Gastroesophageal sphincter (tissue), 4 donors: ENCODE data around the gene KCNN2. TPM values are rescaled to one million over a fixed set of nuclear protein-coding genes. Genes with fewer than 3 reads are reported as not detected.

ENCODE experiments used
- ATAC-seq: fragments of 150-250 bp; one replicate; pipeline ENCODE4 v1.9.1; 2016; ENCODE audit warnings: mild to moderate bottlenecking, moderate library complexity
- H3K27ac ChIP-seq, 4 donors: fragments of 200-600 bp; sonication (generic) in 3 of 4; 1 replicate in 3 of 4; 2 replicates in 1 of 4; pipeline ENCODE4 v1.5.1; 2016 to 2019
- H3K27me3 ChIP-seq: fragments of 200-600 bp; sonication (generic); one replicate; pipeline ENCODE4 v1.5.1; 2019
- H3K36me3 ChIP-seq, 2 donors: fragments of 200-600 bp; sonication (generic); one replicate each; pipeline ENCODE4 v1.5.1; 2019; ENCODE audit warnings: control low read depth in 1 of 2
- H3K4me1 ChIP-seq, 3 donors: fragments of 200-600 bp; sonication (generic); 1 replicate in 2 of 3; 2 replicates in 1 of 3; pipeline ENCODE4 v1.5.1; 2016 to 2019; ENCODE audit warnings: control low read depth in 2 of 3
- H3K4me3 ChIP-seq, 2 donors: fragments of 200-600 bp; sonication (generic); one replicate each; pipeline ENCODE4 v1.5.1; 2019; ENCODE audit warnings: mild to moderate bottlenecking in 1 of 2, moderate library complexity in 1 of 2
- H3K9me3 ChIP-seq, 3 donors: fragments of 200-600 bp; sonication (generic); one replicate each; pipeline ENCODE4 v1.5.1; 2017 to 2019; ENCODE audit warnings: control low read depth in 2 of 3
- EP300 ChIP-seq: sonication (generic); formaldehyde crosslinking; IDR thresholded peaks from one replicate; pipeline ENCODE4 v1.6.1; 2017; ENCODE audit warnings: antibody characterized with exemption, mild to moderate bottlenecking
- POLR2A ChIP-seq, 2 donors: fragments of 450-650 bp; IDR thresholded peaks; one replicate each; pipeline ENCODE4 v1.6.1; 2017; ENCODE audit warnings: antibody characterized with exemption in 2 of 2, mild to moderate bottlenecking in 2 of 2, moderate library complexity in 1 of 2
- POLR2AphosphoS5 ChIP-seq: sonication (generic); formaldehyde crosslinking; IDR thresholded peaks from one replicate; pipeline ENCODE4 v1.6.1; 2017; ENCODE audit warnings: antibody characterized with exemption
- WGBS, 2 donors: methylation state at CpG; one replicate each; pipeline ENCODE4 v1.1.5; 2018; ENCODE audit warnings: low coverage in 1 of 2; 5-methylcytosine and 5-hydroxymethylcytosine counted together
- total RNA-seq, 4 donors: library from RNA; depleted of rRNA; stranded (reverse); fragments of >200 nt; gene quantifications; one replicate each; pipeline ENCODE4 v1.1.0, GENCODE V29; 2016
- TF ChIP-seq, protein P1 (sequence below), 4 experiments: fragments of 200-600 bp in 2 of 4; fragments of 450-650 bp in 2 of 4; sonication (generic) in 1 of 4; IDR thresholded peaks; one replicate each; pipeline ENCODE4 v1.5.1; 2017 to 2019; ENCODE audit warnings: antibody characterized with exemption in 4 of 4, mild to moderate bottlenecking in 2 of 4, moderate library complexity in 2 of 4

Gene KCNN2
- total RNA-seq, 4 donors from 2014 or later: 2.8 to 7.8 (median 3.5) TPM

DNA sequence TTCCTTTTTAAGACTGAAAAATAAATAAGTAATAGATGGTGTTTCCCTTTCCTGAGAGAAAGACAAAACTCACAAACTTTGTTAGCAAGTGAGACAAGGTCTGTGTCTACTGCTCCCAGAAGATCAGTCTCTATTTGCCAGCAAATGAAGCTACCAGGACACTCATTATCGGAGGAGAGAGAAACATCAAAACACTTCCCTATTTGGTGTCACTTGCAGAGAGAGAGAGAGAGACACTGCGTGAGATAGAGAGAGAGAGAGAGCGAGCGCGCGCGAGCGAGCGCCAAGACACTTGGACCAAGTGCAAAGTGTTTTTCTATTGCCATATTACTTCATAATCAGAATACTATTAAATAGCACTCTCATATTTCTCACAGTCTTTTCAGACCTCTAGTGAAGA, 142.7 kb downstream of the KCNN2 start:
- TF ChIP-seq POLR2A (IDR thresholded peaks at IDR 0.05) (no peak), EP300 (no peak), POLR2AphosphoS5 (no peak)
- TF ChIP-seq, protein P1, sequence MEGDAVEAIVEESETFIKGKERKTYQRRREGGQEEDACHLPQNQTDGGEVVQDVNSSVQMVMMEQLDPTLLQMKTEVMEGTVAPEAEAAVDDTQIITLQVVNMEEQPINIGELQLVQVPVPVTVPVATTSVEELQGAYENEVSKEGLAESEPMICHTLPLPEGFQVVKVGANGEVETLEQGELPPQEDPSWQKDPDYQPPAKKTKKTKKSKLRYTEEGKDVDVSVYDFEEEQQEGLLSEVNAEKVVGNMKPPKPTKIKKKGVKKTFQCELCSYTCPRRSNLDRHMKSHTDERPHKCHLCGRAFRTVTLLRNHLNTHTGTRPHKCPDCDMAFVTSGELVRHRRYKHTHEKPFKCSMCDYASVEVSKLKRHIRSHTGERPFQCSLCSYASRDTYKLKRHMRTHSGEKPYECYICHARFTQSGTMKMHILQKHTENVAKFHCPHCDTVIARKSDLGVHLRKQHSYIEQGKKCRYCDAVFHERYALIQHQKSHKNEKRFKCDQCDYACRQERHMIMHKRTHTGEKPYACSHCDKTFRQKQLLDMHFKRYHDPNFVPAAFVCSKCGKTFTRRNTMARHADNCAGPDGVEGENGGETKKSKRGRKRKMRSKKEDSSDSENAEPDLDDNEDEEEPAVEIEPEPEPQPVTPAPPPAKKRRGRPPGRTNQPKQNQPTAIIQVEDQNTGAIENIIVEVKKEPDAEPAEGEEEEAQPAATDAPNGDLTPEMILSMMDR (IDR thresholded peaks at IDR 0.05): no peak
- H3K4me1 ChIP-seq: no peaks in the 10 kb centered on the region
- WGBS, 2 donors: 63 to 65% methylated on average over 9 of the region's 9 CpGs
- H3K27ac ChIP-seq: no peak overlapping the region
- H3K9me3 ChIP-seq: no peaks in the 10 kb centered on the region
- ATAC-seq: no peak
- H3K36me3 ChIP-seq: no peaks in the 10 kb centered on the region
- H3K4me3 ChIP-seq: no peak overlapping the region
- no peaks in the 10 kb centered on the region for H3K27me3 ChIP-seq

- TF ChIP-seq POLR2AphosphoS5 (no peak), POLR2A (IDR thresholded peaks at IDR 0.05) (no peak), EP300 (no peak)
- TF ChIP-seq, protein P1 (IDR thresholded peaks at IDR 0.05): no peak
Observed at GRCh38 chr5:114524221-114524620, 162.4 kb downstream of the KCNN2 start.

GRCh38 chr5:114544561-114544960, 182.7 kb downstream of the KCNN2 start:
- no peak overlapping the region for H3K27ac ChIP-seq
- TF ChIP-seq POLR2AphosphoS5 (no peak), EP300 (no peak), POLR2A (IDR thresholded peaks at IDR 0.05) (no peak)
- TF ChIP-seq, protein P1 (IDR thresholded peaks at IDR 0.05): no peak
- no peaks in the 10 kb centered on the region for H3K36me3 ChIP-seq
- H3K4me1 ChIP-seq: no peaks in the 10 kb centered on the region
- no peaks in the 10 kb centered on the region for H3K9me3 ChIP-seq
- H3K27me3 ChIP-seq: no peaks in the 10 kb centered on the region
- ATAC-seq: no peak
- WGBS, 2 donors: no CpG with 5 or more reads among the region's 1 CpG
- H3K4me3 ChIP-seq: no peak overlapping the region

More at GRCh38 chr5:114524221-114524620, 162.4 kb downstream of the KCNN2 start:
- no peak overlapping the region for H3K27ac ChIP-seq
- H3K36me3 ChIP-seq: no peaks in the 10 kb centered on the region
- no peaks in the 10 kb centered on the region for H3K27me3 ChIP-seq
- ATAC-seq: no peak
- no peaks in the 10 kb centered on the region for H3K9me3 ChIP-seq
- WGBS, 2 donors: 100% methylated on average over 1 of the region's 1 CpG
- no peak overlapping the region for H3K4me3 ChIP-seq
- H3K4me1 ChIP-seq: no peaks in the 10 kb centered on the region
